Endothelial cell of umbilical vein (primary cell): ENCODE results near the gene GAS2L3.

Experiments used
- POLR2A ChIP-seq: IDR thresholded peaks from 2 replicates; pipeline ENCODE4 v1.6.1; 2012; ENCODE audit warnings: low read depth, mild to moderate bottlenecking, control low read depth, low read length
- POLR2AphosphoS5 ChIP-seq: IDR thresholded peaks from 2 replicates; pipeline ENCODE4 v1.6.1; 2012; ENCODE audit warnings: low read depth, mild to moderate bottlenecking, control low read depth, low read length, moderate library complexity; ENCODE audit not compliant: insufficient read depth
- TF ChIP-seq, protein P1 (sequence below), 2 donors: IDR thresholded peaks; 1 replicate in 1 of 2; 2 replicates in 1 of 2; pipeline ENCODE4 v1.5.1; 2011; ENCODE audit warnings: low read length in 2 of 2, mild to moderate bottlenecking in 2 of 2, moderate library complexity in 2 of 2, control low read depth in 1 of 2, inconsistent platforms in 1 of 2, low read depth in 1 of 2; ENCODE audit not compliant: insufficient read depth in 1 of 2; ENCODE audit errors: extremely low read depth in 1 of 2

DNA sequence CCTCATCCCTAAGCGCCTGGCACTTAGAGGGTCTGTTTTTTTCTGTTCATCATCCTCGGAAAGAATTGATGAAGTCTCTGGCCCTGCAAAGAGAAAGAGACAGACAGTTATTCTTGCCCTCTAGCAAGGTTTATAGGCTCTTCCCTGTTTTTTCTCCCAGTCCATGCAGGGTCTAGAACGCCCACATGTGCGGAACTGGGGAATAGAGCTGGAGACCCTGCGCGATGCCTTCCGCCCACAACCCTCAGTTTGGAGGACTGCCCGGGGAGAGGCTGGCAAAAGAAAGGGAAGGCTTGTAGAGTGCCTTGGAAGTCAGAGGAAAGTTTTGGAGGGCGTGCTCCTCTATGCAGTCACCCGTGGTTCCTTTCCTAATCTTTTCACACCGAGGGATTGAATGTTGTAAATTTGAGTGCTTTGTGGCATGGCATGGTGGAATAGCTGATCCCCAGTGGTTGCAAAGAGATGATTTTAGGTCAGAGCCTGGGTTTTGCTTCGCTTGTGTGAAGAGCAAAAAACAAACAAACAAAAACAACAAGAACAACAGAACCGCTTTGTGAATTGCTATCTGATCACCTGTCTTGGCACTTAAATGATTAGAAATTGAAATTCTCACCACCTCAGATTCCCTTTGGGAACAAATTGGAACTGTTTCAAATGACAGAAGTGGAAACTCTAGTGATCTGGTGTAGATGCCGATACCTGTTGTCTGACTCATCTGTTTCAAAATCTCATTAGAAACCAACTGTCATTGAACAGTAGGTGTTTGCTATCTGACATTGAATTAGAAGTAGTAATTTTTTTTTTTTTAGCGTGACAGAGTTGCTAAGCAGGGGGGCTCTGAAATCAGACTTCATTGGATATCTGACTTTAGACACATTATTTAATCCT lies 947 bp downstream of the GAS2L3 start:
- TF ChIP-seq POLR2A, result no peak
- TF ChIP-seq, protein P1, sequence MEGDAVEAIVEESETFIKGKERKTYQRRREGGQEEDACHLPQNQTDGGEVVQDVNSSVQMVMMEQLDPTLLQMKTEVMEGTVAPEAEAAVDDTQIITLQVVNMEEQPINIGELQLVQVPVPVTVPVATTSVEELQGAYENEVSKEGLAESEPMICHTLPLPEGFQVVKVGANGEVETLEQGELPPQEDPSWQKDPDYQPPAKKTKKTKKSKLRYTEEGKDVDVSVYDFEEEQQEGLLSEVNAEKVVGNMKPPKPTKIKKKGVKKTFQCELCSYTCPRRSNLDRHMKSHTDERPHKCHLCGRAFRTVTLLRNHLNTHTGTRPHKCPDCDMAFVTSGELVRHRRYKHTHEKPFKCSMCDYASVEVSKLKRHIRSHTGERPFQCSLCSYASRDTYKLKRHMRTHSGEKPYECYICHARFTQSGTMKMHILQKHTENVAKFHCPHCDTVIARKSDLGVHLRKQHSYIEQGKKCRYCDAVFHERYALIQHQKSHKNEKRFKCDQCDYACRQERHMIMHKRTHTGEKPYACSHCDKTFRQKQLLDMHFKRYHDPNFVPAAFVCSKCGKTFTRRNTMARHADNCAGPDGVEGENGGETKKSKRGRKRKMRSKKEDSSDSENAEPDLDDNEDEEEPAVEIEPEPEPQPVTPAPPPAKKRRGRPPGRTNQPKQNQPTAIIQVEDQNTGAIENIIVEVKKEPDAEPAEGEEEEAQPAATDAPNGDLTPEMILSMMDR (IDR thresholded peaks at IDR 0.05; ENCODE audit: extremely low read depth in 1 of 2, insufficient read depth in 1 of 2, low read depth in 1 of 2, low read length in 2 of 2), result no peak
- no peak for TF ChIP-seq POLR2AphosphoS5
